Stimulated activated CD4-positive, alpha-beta T cell treated with anti-CD3 and anti-CD28 coated beads, Interleukin-12 subunit alpha, Interleukin-12 subunit beta, amount 100 ng/mL, for 4 hours (primary cell): ENCODE measurements around the gene REC8.

Source experiments
- DNase-seq: peaks from one replicate; pipeline ENCODE4 v3.0.0-alpha.2; 2020

Gene REC8

GRCh38 chr14:24139272-24139934 is 32.5 kb upstream of the REC8 start:
- no peak for DNase-seq

GRCh38 chr14:24141097-24141880 is 30.6 kb upstream of the REC8 start, which contains the start of gene EMC9:
TSS of gene EMC9 (minus strand) at chr14:24141591. CDS start at chr14:24141304, 287 bp downstream.
- DNase-seq = peak; percentile 99

- no peak for DNase-seq
These were observed 28.4 kb upstream of the REC8 start for GRCh38 chr14:24143511-24143910.

- DNase-seq = no peak
These were observed 27.4 kb upstream of the REC8 start for GRCh38 chr14:24144451-24144850.

GRCh38 chr14:24145219-24145618 is 26.7 kb upstream of the REC8 start:
- DNase-seq = no peak

GRCh38 chr14:24145690-24146452 is 26.0 kb upstream of the REC8 start:
- DNase-seq = no peak

- DNase-seq = peak; percentile 77
These were observed 25.4 kb upstream of the REC8 start, which contains the start of gene PSME2 for GRCh38 chr14:24146453-24146977. TSS of gene PSME2 (minus strand) at chr14:24146610. CDS start at chr14:24146581, 29 bp downstream.

- peak; percentile 97 for DNase-seq
These were observed 24.7 kb upstream of the REC8 start, which contains the start of gene RNF31 for GRCh38 chr14:24146978-24147760. TSS of gene RNF31 (plus strand) at chr14:24147498. CDS start at chr14:24147699, 201 bp downstream.

GRCh38 chr14:24147761-24148428 is 24.0 kb upstream of the REC8 start:
- DNase-seq = no peak

- DNase-seq = no peak
These were observed 22.4 kb upstream of the REC8 start for GRCh38 chr14:24149302-24149969.

- no peak for DNase-seq
These were observed 21.8 kb upstream of the REC8 start for GRCh38 chr14:24150061-24150460.

- DNase-seq = no peak
These were observed 21.3 kb upstream of the REC8 start for GRCh38 chr14:24150567-24150966.

- no peak for DNase-seq
These were observed 20.9 kb upstream of the REC8 start for GRCh38 chr14:24150993-24151392.

- DNase-seq = no peak
These were observed 20.3 kb upstream of the REC8 start for GRCh38 chr14:24151404-24152080.

GRCh38 chr14:24155100-24155499 is 16.8 kb upstream of the REC8 start:
- no peak for DNase-seq

GRCh38 chr14:24156840-24157239 is 15.0 kb upstream of the REC8 start:
- DNase-seq = no peak

- DNase-seq = no peak
These were observed 14.5 kb upstream of the REC8 start for GRCh38 chr14:24157331-24157730.

GRCh38 chr14:24159777-24160498 is 11.9 kb upstream of the REC8 start:
- DNase-seq = no peak

GRCh38 chr14:24160499-24160849 is 11.4 kb upstream of the REC8 start:
- DNase-seq = no peak
